Activated naive CD4-positive, alpha-beta T cell treated with anti-CD3 and anti-CD28 coated beads for 36 hours (primary cell): ENCODE results near the gene SLC25A11. TPM values are rescaled to one million over a fixed set of nuclear protein-coding genes. Genes with fewer than 3 reads are reported as not detected.

Experiments used
- CTCF ChIA-PET: fragments of 350-600 bp; sonication (Branson Sonifier 250); formaldehyde crosslinking; loops from one replicate; lab custom pipeline; 2021; ENCODE audit warnings: antibody characterized with exemption; lab: Charles Lee
- DNase-seq: peaks from one replicate; pipeline ENCODE4 v3.0.0-alpha.2; 2020
- H3K27ac Mint-ChIP-seq: one replicate; pipeline ENCODE4 v1.8.0; 2021; ENCODE audit warnings: mild to moderate bottlenecking, mixed read lengths
- H3K27me3 Mint-ChIP-seq: one replicate; pipeline ENCODE4 v1.8.0; 2021; ENCODE audit warnings: low read depth, mixed read lengths
- H3K36me3 Mint-ChIP-seq: one replicate; pipeline ENCODE4 v1.8.0; 2021; ENCODE audit warnings: low read depth, mixed read lengths
- H3K4me1 Mint-ChIP-seq: one replicate; pipeline ENCODE4 v1.8.0; 2021; ENCODE audit warnings: low read depth, mixed read lengths
- H3K4me3 Mint-ChIP-seq: one replicate; pipeline ENCODE4 v1.8.0; 2021; ENCODE audit warnings: mild to moderate bottlenecking, moderate library complexity, mixed read lengths
- H3K9me3 Mint-ChIP-seq: one replicate; pipeline ENCODE4 v1.8.0; 2021; ENCODE audit warnings: mixed read lengths
- intact Hi-C: fragments of 100-400 bp; cut with micrococcal nuclease; formaldehyde crosslinking; loops from one replicate; pipeline ENCODE4 v1.15.1; 2023
- total RNA-seq, 2 experiments: library from RNA; stranded (reverse); gene quantifications; one replicate each; pipeline ENCODE4 v1.2.3, GENCODE V29; 2021

Gene SLC25A11
- total RNA-seq, 2 experiments from 2014 or later, result 63.8 to 65.2 TPM

DNA sequence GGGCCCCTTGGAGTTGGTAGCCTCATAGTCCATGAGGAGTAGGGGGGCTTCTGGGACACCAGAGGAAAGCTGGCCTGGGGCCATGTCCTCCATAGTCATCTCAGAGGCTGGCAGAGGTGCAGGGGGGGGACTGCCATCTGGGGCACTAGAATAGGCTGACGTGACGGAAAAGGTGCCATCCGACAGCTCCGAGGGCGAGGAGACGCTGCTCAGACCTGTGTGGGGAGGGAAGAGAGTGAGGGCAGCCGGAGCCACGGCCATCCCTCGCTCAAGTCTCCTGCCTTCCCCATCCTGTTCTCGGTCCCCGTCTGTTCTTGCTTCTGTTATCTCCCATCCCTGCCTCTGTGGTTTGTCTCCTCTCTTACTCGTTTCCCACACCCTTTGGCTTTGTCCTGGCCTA lies 32.5 kb upstream of the SLC25A11 start:
- no peak overlapping the region for H3K27ac Mint-ChIP-seq
- CTCF ChIA-PET, result interaction anchor here (0.8 to 2.7 kb wide), 2 partner anchors 8 to 13 kb away, joined by 5 to 17 read pairs; no protein-coding TSS in a partner anchor
- no peaks in the 10 kb centered on the region for H3K27me3 Mint-ChIP-seq
- no peaks in the 10 kb centered on the region for H3K9me3 Mint-ChIP-seq
- peaks cover 17% of the 10 kb centered on the region for H3K36me3 Mint-ChIP-seq
- no peak for DNase-seq
- peaks cover 26% of the 10 kb centered on the region for H3K4me1 Mint-ChIP-seq
- H3K4me3 Mint-ChIP-seq, result no peak overlapping the region
- intact Hi-C loops, result no loop called here

GRCh38 chr17:4971826-4972225 lies 32.0 kb upstream of the SLC25A11 start:
- CTCF ChIA-PET, result interaction anchor here (0.8 to 2.7 kb wide), 2 partner anchors 9 to 13 kb away, joined by 5 to 17 read pairs; no protein-coding TSS in a partner anchor
- Mint-ChIP-seq H3K4me3 (no peak overlapping the region), H3K4me1 (peaks cover 26% of the 10 kb centered on the region), H3K27me3 (no peaks in the 10 kb centered on the region), H3K9me3 (no peaks in the 10 kb centered on the region), H3K27ac (no peak overlapping the region), H3K36me3 (peaks cover 17% of the 10 kb centered on the region)
- no peak for DNase-seq
- intact Hi-C loops, result no loop called here

- Mint-ChIP-seq H3K27ac (no peak overlapping the region), H3K36me3 (peaks cover 23% of the 10 kb centered on the region), H3K9me3 (no peaks in the 10 kb centered on the region), H3K4me1 (peaks cover 37% of the 10 kb centered on the region), H3K4me3 (no peak overlapping the region), H3K27me3 (no peaks in the 10 kb centered on the region)
- DNase-seq, result no peak
- intact Hi-C loops, result no loop called here
- CTCF ChIA-PET, result interaction anchor here (0.6 to 2.7 kb wide), 6 partner anchors 11 to 331 kb away, joined by 3 to 17 read pairs (median 5); partner anchors contain the start of gene CAMTA2
Measured at GRCh38 chr17:4970273-4970672, 30.4 kb upstream of the SLC25A11 start.

DNA sequence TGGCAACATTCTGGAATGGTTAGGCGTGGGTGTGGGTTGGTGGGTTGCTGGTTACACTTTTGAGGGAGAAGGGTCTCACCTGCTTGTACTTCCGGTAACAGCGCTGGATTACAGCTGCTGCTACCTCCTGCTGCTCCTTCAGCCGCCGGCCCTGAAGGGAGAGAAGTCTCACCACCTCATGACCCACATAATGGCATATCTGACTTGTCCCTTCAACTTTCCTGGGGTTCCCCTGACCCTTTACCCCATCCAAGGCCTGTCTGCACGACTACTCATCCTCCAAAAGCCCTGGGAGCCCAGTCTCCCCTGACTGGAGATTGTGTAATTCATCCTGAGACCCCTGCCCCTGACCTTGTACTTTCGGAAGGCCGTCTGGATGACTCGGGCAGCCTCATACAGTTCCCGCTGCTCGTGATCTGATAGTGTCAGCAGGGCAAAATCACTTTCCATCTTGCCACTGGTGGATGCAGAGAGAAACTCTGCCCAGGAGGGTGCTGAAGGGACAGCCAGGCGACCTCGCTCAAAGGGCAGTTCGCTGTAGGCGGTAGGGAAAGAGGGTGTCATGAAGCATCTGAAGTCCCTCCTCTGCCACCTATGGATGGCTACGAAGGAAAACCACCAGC lies 29.8 kb upstream of the SLC25A11 start:
- Mint-ChIP-seq H3K9me3 (no peaks in the 10 kb centered on the region), H3K4me3 (no peak overlapping the region), H3K36me3 (peaks cover 26% of the 10 kb centered on the region), H3K27me3 (no peaks in the 10 kb centered on the region), H3K27ac (no peak overlapping the region), H3K4me1 (peaks cover 39% of the 10 kb centered on the region)
- intact Hi-C loops, result loop anchor here (5.0 kb wide), 1 partner anchor 468 kb away; the partner anchor contains the start of gene C1QBP
- CTCF ChIA-PET, result interaction anchor here (0.8 to 2.7 kb wide), 7 partner anchors 11 to 93 kb away, joined by 3 to 17 read pairs (median 5); partner anchors contain the start of genes CAMTA2, RNF167 and SLC25A11
- peak; percentile 58 for DNase-seq

DNA sequence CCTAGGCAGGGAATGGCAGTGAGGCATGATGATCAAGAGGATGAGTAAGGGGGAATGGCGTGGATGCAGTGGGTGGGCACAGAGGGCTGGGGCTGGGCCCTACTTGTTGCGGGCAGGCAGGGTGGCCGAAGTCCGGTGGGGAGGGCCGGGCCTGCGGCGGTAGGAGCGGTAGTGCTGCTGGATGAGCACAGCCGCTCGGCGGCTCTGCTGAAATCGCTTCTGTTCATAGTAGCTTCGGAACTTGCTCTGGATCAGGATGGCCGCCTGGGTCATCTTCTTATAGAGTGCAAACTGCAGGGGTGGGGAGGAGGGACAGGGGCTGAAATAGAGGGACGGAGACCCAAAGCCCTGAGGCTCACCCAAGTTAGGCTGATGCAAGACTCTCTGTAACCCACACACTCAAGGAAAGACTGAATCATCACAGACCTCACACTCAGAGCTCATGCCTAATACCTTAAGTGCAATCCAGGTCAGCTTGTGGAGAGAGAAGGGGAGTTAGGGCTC lies 29.3 kb upstream of the SLC25A11 start:
- peak; percentile 79 for DNase-seq
- Mint-ChIP-seq H3K4me3 (no peak overlapping the region), H3K9me3 (no peaks in the 10 kb centered on the region), H3K36me3 (peaks cover 27% of the 10 kb centered on the region), H3K27ac (no peak overlapping the region), H3K27me3 (no peaks in the 10 kb centered on the region), H3K4me1 (peaks cover 39% of the 10 kb centered on the region)
- CTCF ChIA-PET, result interaction anchor here (0.8 to 1.8 kb wide), 5 partner anchors 13 to 93 kb away, joined by 3 to 6 read pairs (median 3); partner anchors contain the start of genes CAMTA2, RNF167 and SLC25A11
- intact Hi-C loops, result loop anchor here (5.0 kb wide), 1 partner anchor 468 kb away; the partner anchor contains the start of gene C1QBP

DNA sequence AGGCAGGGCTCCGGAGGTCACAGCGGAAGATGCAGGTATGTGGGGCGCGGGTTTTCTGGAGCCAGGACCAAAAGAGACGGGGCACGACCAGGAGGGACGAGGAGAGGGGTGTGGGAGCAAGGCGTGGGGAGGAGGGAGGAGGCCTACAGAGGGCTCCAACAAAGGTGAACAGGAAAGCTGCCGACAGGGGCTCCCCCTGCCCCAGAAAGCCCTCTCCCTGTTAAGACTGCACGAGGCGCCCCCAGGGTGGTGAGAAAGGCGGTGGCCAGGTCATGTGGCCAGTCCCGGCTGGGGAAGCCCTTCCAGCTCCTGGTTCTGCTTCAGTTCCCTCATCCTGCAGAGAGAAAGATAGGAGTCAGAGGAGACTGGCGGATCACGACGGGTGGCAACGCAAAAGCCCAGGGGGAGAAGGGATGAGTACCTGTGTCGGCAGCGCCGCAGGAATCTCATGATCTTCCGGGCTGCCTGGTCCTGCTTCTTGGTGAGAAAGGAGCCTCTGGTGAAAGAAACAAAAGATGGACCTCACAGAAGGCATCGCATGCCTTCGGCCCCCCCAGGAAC lies 28.7 kb upstream of the SLC25A11 start:
- no peak overlapping the region for H3K27ac Mint-ChIP-seq
- H3K36me3 Mint-ChIP-seq, result peaks cover 24% of the 10 kb centered on the region
- CTCF ChIA-PET, result interaction anchor here (1.0 to 1.8 kb wide), 4 partner anchors 12 to 94 kb away, joined by 3 to 6 read pairs (median 4); partner anchors contain the start of gene CAMTA2
- intact Hi-C loops, result loop anchor here (5.0 kb wide), 1 partner anchor 469 kb away; the partner anchor contains the start of gene C1QBP
- H3K27me3 Mint-ChIP-seq, result no peaks in the 10 kb centered on the region
- no peak overlapping the region for H3K4me3 Mint-ChIP-seq
- H3K9me3 Mint-ChIP-seq, result no peaks in the 10 kb centered on the region
- peak; percentile 74 for DNase-seq
- H3K4me1 Mint-ChIP-seq, result peaks cover 39% of the 10 kb centered on the region

GRCh38 chr17:4967539-4968485 lies 28.0 kb upstream of the SLC25A11 start, which contains the start of gene SPAG7:
Gene SPAG7, minus strand, starts transcription at chr17:4967817. Its CDS starts 13 bp downstream, at chr17:4967804.
- no peaks in the 10 kb centered on the region for H3K27me3 Mint-ChIP-seq
- CTCF ChIA-PET, result interaction anchor here (1.0 to 3.0 kb wide), 7 partner anchors 11 to 59 kb away, joined by 3 to 18 read pairs (median 4); partner anchors contain the start of genes CAMTA2, RNF167 and SLC25A11
- intact Hi-C loops, result loop anchor here (1.0 to 5.0 kb wide), 8 partner anchors 19 to 469 kb away; partner anchors contain the start of genes ARRB2, C1QBP, CAMTA2 and INCA1

GRCh38 chr17:4966844-4967538 lies 27.1 kb upstream of the SLC25A11 start:
- H3K4me3 Mint-ChIP-seq, result no peak overlapping the region
- peaks cover 39% of the 10 kb centered on the region for H3K4me1 Mint-ChIP-seq
- CTCF ChIA-PET, result interaction anchor here (1.0 to 3.0 kb wide), 7 partner anchors 10 to 58 kb away, joined by 3 to 18 read pairs (median 4); partner anchors contain the start of genes CAMTA2, RNF167 and SLC25A11
- peaks cover 25% of the 10 kb centered on the region for H3K36me3 Mint-ChIP-seq
- H3K27ac Mint-ChIP-seq, result no peak overlapping the region
- peak; percentile 97 for DNase-seq
- H3K9me3 Mint-ChIP-seq, result no peaks in the 10 kb centered on the region
- H3K27me3 Mint-ChIP-seq, result no peaks in the 10 kb centered on the region
- intact Hi-C loops, result loop anchor here (1.0 to 5.0 kb wide), 8 partner anchors 19 to 470 kb away; partner anchors contain the start of genes ARRB2, C1QBP, CAMTA2 and INCA1

More at GRCh38 chr17:4967539-4968485, 28.0 kb upstream of the SLC25A11 start, which contains the start of gene SPAG7:
- peaks cover 39% of the 10 kb centered on the region for H3K4me1 Mint-ChIP-seq
- DNase-seq, result peak; percentile 95
- no peak within 1 kb of the TSS for H3K4me3 Mint-ChIP-seq
- no peaks in the 10 kb centered on the region for H3K9me3 Mint-ChIP-seq
- peaks cover 25% of the 10 kb centered on the region for H3K36me3 Mint-ChIP-seq
- H3K27ac Mint-ChIP-seq, result no peak within 1 kb of the TSS

GRCh38 chr17:4965311-4965986 lies 25.6 kb upstream of the SLC25A11 start:
- Mint-ChIP-seq H3K27me3 (no peaks in the 10 kb centered on the region), H3K36me3 (peaks cover 17% of the 10 kb centered on the region), H3K9me3 (no peaks in the 10 kb centered on the region), H3K4me3 (peak overlapping the region; percentile 2), H3K4me1 (peaks cover 31% of the 10 kb centered on the region), H3K27ac (peak overlapping the region; percentile 40)
- CTCF ChIA-PET, result interaction anchor here (0.8 to 3.0 kb wide), 3 partner anchors 8 to 12 kb away, joined by 3 to 18 read pairs (median 4); no protein-coding TSS in a partner anchor
- intact Hi-C loops, result loop anchor here (5.0 kb wide), 1 partner anchor 472 kb away; the partner anchor contains the start of gene C1QBP
- no peak for DNase-seq

DNA sequence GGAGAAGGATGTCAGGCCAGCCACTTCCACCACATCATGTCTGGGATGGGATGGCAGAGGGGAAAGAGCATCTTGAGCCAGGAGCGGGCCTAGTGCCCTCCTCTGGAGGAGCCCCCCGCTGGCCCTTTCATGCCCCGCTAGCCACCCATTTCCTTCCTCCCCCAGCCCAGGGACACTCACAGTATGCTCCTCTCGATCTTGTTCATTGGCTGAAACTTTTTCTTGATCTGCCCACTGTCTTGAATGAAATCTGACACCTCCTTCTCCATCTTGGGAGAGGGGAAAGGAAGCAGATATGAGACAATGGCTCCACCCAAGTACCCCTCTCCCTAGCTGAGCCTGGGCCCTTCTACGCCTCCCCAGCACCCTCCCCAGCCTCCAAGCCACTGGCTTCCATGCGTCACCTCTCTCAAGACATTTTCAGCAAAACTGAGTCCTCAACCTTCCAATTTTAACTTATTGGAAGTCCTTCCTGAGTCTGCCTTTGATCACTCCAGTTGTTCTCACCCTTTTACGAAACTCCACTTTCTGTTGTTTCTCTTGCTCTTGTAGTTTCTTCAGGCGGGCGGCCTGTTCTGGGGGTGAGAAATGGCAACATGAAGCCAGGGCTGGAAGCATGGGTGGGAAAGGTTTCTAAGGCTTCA lies 20.6 kb upstream of the SLC25A11 start:
- peaks cover 13% of the 10 kb centered on the region for H3K36me3 Mint-ChIP-seq
- DNase-seq, result no peak
- H3K9me3 Mint-ChIP-seq, result no peaks in the 10 kb centered on the region
- H3K4me1 Mint-ChIP-seq, result peaks cover 10% of the 10 kb centered on the region
- H3K27ac Mint-ChIP-seq, result no peak overlapping the region
- no peaks in the 10 kb centered on the region for H3K27me3 Mint-ChIP-seq
- H3K4me3 Mint-ChIP-seq, result no peak overlapping the region
- intact Hi-C loops, result no loop called here
- CTCF ChIA-PET, result no interaction called here
